Measurements from ENCODE around the gene GADD45B.
"Not testable (repeated sequence)": the region's sequence is repeated elsewhere in the genome, so short reads cannot be mapped to it uniquely, and the experiment has no call there.

GADD45B gene

DNA sequence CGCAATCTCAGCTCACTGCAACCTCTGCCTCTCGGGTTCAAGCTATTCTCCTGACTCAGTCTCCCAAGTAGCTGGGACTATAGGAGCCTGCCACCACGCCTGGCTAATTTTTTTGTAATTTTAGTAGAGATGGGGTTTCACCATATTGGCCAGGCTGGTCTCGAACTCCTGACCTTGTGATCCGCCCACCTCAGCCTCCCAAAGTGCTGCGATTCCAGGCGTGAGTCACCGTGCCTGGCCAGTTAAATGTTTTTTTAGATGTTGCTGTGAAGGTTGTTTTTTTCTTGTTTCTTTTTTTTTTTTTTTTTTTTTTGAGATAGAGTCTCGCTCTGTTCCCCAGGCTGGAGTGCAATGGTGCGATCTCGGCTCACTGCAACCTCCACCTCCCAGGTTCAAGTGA is 42.9 kb downstream of the GADD45B start:
- not testable (repeated sequence) for DNase-seq

DNA sequence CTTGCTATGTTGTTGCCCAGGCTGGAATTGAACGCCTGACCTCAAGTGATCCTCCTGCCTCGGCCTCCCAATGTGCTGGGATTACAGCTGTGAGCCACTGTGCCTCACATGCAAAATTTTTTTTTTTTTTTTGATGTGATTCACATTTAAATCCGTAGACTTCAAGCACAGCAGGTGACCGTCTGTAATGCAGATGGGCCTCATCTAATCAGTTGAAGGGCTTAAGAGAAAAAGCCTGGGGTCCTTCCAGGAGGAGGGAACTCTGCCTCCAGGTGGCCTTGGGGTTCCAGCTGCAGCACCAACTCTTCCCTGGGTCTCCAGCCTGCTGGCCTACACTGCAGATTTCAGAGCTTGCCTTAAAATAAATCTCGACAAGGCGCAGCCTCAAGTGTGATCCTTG is 43.6 kb downstream of the GADD45B start:
- no peak for DNase-seq

DNA sequence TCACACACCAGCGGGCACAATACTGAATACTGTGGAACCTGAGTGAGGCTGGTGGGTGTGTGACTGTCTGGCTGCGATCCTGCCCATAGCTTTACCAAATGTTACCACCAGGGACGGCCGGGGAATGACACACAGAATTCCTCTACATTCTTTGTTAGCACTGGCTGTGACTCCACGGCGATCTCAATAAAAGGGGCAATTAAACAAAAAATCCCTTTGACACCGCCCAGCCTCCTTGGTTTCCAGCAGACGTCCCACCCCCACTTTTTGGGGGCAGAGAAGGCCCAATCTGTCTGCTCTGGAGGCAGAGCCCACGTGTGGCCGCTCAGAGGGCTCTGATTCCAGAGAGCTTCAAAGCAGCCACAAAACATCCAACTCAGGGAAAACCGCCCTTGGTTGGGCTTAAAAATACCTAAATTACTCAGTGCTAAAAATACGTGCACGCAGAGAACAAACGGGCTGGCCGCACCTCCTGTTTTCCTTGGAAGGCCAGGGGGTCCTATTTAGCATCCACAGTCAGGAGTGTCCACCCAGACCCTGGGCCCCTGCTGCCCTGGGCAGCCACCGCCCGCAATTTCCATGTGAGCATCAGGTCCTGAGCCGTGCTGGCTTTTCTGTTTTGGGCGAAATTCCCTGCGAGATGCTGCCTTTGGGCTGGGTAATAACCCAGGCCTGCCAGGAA is 47.8 kb downstream of the GADD45B start:
- DNase-seq: no peak

DNA sequence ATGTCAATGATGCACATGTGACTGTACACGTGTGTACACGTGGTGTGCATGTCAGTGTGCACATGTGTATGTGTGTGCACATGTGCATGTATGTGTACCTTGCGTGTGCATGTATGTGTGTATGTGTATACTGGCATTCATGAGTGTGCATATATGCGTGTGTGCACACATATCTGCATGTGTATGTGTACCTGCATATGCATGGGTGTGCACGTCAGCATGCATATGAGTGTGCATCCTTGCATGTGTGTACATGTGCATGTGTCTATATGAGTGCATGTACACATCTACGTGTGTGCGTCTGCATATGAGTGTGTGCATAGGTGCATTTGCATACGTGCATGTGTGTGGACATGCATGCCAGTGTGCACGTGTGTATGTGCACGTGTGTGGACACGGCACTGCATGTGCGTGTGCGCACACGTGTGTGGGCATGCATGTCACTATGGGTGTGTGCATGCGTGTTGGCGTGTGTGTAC is 48.5 kb downstream of the GADD45B start:
- DNase-seq: no peak

DNA sequence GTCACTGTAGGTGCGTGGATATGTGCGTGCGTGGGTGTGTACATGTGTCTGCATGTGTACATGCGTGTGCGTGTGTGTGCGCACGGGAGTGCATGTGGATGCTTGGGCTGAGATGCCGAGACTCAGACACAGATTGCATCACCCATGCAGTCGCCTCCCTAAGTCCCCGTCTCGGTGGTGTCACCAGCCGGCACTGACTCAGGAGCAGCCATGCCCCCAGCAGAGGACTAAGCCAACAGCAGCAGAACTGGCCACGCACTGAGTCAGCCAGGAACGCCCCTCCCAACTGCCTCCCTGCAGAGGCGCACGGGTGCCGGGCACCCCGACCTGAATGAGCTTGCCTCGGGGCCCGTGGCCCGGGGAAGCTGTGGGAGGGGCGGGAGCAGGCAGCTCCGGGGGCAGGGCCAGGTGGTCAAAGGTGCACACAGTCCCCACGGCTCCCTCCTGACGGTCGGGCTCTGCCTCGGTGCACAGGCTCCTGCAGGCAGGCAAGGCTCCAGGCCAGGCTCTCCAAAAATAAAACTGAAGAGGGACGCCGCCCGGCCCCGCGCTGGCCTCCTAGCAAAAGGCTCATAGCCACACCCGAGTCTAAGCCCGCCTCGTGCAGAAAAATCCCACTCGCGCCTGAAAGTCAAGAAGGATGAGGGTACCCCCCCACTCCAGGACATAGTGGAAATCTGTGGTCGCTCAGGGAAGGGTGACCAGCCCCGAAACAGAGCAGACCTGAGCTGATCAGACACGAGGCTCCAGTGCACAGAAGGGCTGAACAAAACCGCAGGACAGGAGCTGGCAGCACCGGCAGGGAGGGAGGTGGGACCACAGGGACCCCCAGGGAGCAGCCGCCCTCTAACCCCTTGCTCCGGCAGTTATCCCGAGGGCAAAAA is 49.2 kb downstream of the GADD45B start:
- no peak for DNase-seq

DNA sequence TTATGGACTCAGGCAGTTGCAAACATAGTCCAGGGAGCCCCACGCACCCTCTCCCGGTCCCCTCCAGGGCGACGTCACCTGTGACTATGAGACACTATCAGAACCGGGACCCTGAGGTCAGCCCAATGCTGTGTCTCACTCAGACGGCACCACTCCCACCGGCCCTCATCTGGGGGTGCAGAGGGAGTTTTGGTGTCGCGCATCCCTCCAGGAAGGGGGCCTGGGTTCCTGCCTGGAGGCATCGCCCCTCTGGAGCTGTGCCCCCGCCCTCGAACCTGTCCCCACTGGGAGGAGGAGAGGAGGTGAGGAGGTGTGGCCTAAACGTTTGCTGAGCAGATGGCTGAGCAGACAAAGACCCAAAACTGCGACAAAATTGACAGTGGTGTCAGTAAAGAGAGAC is 51.2 kb downstream of the GADD45B start:
- DNase-seq: no peak

DNA sequence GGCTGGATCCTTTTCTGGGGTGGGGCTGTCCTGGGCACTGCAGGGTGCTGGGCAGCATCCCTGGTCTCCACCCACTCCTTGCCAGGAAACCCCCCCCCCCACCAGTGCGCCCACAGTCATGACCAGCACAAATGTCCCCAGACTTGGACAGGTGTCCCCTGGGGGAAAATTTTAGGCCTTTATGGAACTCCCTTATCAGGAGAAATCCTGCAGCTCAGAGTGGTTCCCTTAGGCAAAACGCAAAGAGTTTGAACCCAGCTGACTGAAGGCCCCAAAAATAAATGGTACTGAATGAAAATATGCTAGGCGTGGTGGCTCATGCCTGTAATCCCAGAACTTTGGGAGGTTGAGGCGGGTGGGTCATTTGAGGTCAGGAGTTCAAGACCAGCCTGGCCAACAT is 51.8 kb downstream of the GADD45B start:
- DNase-seq: no peak

Measured in GF-D8 (cell line).